ENCODE data around the gene MAGEA11. TPM values are rescaled to one million over a fixed set of nuclear protein-coding genes. Genes with fewer than 3 reads are reported as not detected.
"Not testable (repeated sequence)": the region's sequence is repeated elsewhere in the genome, so short reads cannot be mapped to it uniquely, and the experiment has no call there.

The MAGEA11 gene
- polyA plus RNA-seq, 2 donors: 0.04 to 0.18 TPM

- H3K27me3 ChIP-seq (ENCODE audit: control insufficient read depth in 1 of 2, insufficient read depth in 2 of 2, low read length in 2 of 2): no peaks in the 10 kb centered on the region
- H3K4me1 ChIP-seq (ENCODE audit: control insufficient read depth in 2 of 2, insufficient read depth in 2 of 2, low read length in 1 of 2): no peaks in the 10 kb centered on the region
- no peaks in the 10 kb centered on the region for H3K36me3 ChIP-seq (ENCODE audit: control insufficient read depth in 2 of 2, insufficient read depth in 2 of 2, low read length in 1 of 2)
- H3K27ac ChIP-seq (ENCODE audit: low read depth in 2 of 2, low read length in 1 of 2): no peak overlapping the region
- no peaks in the 10 kb centered on the region for H3K9me3 ChIP-seq (ENCODE audit: control insufficient read depth in 2 of 2, insufficient read depth in 1 of 2, low read depth in 1 of 2, low read length in 1 of 2)
- H3K4me3 ChIP-seq (ENCODE audit: low read depth in 1 of 2, low read length in 2 of 2): no peak overlapping the region
- 77 to 92% methylated on average over 1 of the region's 1 CpG for WGBS, 2 donors
These were observed 23.3 kb upstream of the MAGEA11 start for GRCh38 chrX:149688552-149688951.

DNA sequence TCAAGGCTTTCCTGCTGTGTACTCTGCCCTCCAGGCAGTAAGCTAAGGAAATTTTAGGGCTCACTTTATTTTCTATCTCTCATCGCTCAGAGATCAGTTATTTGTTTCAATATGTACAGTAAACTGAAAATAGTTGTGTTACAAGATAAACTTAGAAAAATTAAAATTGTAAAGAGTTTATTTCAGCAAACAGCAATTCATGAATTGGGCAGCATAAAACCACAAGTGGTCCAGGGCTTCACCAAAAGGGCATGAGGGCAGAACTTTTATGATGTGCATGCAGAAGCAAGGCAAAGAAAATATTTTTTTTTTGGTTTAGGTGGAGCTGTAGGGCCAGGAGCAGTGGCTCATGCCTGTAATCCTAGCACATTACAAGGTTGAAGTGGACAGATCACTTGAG lies 20.1 kb upstream of the MAGEA11 start:
- 76 to 95% methylated on average over 1 of the region's 1 CpG for WGBS, 2 donors
- H3K27me3 ChIP-seq (ENCODE audit: control insufficient read depth in 1 of 2, insufficient read depth in 2 of 2, low read length in 2 of 2): no peaks in the 10 kb centered on the region
- no peaks in the 10 kb centered on the region for H3K36me3 ChIP-seq (ENCODE audit: control insufficient read depth in 2 of 2, insufficient read depth in 2 of 2, low read length in 1 of 2)
- H3K4me1 ChIP-seq (ENCODE audit: control insufficient read depth in 2 of 2, insufficient read depth in 2 of 2, low read length in 1 of 2): no peaks in the 10 kb centered on the region
- no peaks in the 10 kb centered on the region for H3K9me3 ChIP-seq (ENCODE audit: control insufficient read depth in 2 of 2, insufficient read depth in 1 of 2, low read depth in 1 of 2, low read length in 1 of 2)
- H3K4me3 ChIP-seq (ENCODE audit: low read depth in 1 of 2, low read length in 2 of 2): no peak overlapping the region
- H3K27ac ChIP-seq (ENCODE audit: low read depth in 2 of 2, low read length in 1 of 2): no peak overlapping the region

DNA sequence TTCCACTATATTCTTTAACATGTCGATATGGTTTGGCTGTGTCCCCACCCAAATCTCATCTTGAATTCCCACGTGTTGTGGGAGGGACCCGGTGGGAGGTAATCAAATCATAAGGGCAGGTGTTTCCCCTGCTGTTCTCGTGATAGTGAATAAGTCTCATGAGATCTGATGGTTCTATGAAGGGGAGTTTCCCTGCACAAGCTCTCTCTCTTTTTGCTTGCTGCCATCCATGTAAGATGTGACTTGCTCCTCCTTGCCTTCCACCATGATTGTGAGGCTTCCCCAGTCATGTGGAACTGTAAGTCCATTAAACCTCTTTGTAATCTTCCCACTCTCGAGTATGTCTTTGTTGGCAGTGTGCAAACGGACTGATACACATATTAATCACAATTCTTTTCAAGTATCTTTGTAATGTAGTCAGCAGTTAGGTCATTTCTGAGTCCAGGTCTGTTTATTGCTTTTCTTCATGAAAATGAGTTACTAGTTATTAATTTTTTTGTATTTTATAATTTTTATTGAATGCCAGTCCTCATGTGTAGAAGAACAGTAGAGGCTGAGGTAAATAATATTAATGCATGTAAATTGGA lies 19.1 kb upstream of the MAGEA11 start:
- not testable (repeated sequence) for H3K9me3 ChIP-seq (ENCODE audit: control insufficient read depth in 2 of 2, insufficient read depth in 1 of 2, low read depth in 1 of 2, low read length in 1 of 2); H3K4me3 ChIP-seq (ENCODE audit: low read depth in 1 of 2, low read length in 2 of 2); H3K27me3 ChIP-seq (ENCODE audit: control insufficient read depth in 1 of 2, insufficient read depth in 2 of 2, low read length in 2 of 2); H3K27ac ChIP-seq (ENCODE audit: low read depth in 2 of 2, low read length in 1 of 2); H3K36me3 ChIP-seq (ENCODE audit: control insufficient read depth in 2 of 2, insufficient read depth in 2 of 2, low read length in 1 of 2); H3K4me1 ChIP-seq (ENCODE audit: control insufficient read depth in 2 of 2, insufficient read depth in 2 of 2, low read length in 1 of 2)
- WGBS, 2 donors: 62 to 80% methylated on average over 6 of the region's 6 CpGs

- Histone ChIP-seq H3K4me1 (ENCODE audit: control insufficient read depth in 2 of 2, insufficient read depth in 2 of 2, low read length in 1 of 2) (no peaks in the 10 kb centered on the region), H3K27me3 (ENCODE audit: control insufficient read depth in 1 of 2, insufficient read depth in 2 of 2, low read length in 2 of 2) (no peaks in the 10 kb centered on the region), H3K36me3 (ENCODE audit: control insufficient read depth in 2 of 2, insufficient read depth in 2 of 2, low read length in 1 of 2) (no peaks in the 10 kb centered on the region), H3K9me3 (ENCODE audit: control insufficient read depth in 2 of 2, insufficient read depth in 1 of 2, low read depth in 1 of 2, low read length in 1 of 2) (no peaks in the 10 kb centered on the region), H3K4me3 (ENCODE audit: low read depth in 1 of 2, low read length in 2 of 2) (no peak overlapping the region), H3K27ac (ENCODE audit: low read depth in 2 of 2, low read length in 1 of 2) (no peak overlapping the region)
- 63 to 71% methylated on average over 2 of the region's 2 CpGs for WGBS, 2 donors
These were observed 12.1 kb upstream of the MAGEA11 start for GRCh38 chrX:149699761-149700160.

DNA sequence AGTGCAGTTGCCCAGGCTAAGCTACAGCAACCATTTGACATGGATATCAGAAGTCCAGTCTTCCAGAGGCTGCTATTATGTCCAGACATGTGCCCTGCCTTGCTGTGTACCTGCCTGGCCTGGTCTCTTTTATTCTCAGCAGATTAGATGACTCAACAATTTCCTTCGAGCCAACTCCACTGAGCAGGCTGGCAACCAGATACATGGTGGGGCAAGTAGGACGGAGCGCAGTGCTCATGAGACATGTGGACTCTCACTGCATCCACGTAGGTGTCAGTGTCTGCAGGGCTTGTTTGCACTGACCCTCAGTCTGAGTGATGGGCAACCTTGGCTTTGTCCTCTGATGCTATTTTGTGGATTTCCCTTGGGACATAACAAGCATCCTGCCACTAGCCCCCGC lies 7.2 kb upstream of the MAGEA11 start:
- WGBS, 2 donors: 55 to 80% methylated on average over 5 of the region's 5 CpGs
- H3K4me1 ChIP-seq (ENCODE audit: control insufficient read depth in 2 of 2, insufficient read depth in 2 of 2, low read length in 1 of 2): no peaks in the 10 kb centered on the region
- no peaks in the 10 kb centered on the region for H3K27me3 ChIP-seq (ENCODE audit: control insufficient read depth in 1 of 2, insufficient read depth in 2 of 2, low read length in 2 of 2)
- no peak overlapping the region for H3K4me3 ChIP-seq (ENCODE audit: low read depth in 1 of 2, low read length in 2 of 2)
- H3K9me3 ChIP-seq (ENCODE audit: control insufficient read depth in 2 of 2, insufficient read depth in 1 of 2, low read depth in 1 of 2, low read length in 1 of 2): no peaks in the 10 kb centered on the region
- H3K36me3 ChIP-seq (ENCODE audit: control insufficient read depth in 2 of 2, insufficient read depth in 2 of 2, low read length in 1 of 2): no peaks in the 10 kb centered on the region
- no peak overlapping the region for H3K27ac ChIP-seq (ENCODE audit: low read depth in 2 of 2, low read length in 1 of 2)

DNA sequence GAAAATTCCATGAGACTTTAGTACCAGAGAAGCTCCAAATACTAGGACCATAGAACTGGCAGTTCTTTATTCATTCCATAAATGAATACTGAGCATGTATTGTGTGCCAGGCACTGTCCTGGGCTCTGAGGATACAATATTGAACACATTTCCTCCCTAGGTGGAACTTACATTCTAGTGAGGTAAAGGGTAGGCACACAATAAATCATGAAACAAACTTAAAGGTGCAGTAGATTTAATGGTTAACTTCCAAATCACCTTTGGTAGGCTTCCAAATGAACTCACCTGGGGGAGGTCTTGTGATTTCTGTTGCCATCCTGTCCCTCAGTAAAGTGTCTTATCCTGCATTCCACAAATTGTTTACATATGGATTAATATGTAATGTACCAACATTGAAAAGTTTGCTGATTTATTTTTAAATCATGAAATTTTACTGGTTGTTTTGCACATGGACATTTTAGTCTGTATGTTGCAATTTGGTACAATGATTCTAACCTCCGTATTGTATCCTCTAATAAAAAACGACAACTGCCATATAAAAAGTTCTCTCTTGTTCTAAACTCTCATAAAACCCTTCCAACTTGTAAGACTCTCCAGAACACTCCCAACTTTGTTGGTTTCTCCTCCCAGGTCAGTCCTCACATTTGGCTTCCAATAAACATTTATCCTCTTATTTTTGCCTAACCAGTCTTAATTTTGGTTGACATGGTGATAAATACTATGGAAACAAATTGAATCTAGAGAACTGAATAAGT lies 4.5 kb upstream of the MAGEA11 start:
- Histone ChIP-seq H3K9me3 (ENCODE audit: control insufficient read depth in 2 of 2, insufficient read depth in 1 of 2, low read depth in 1 of 2, low read length in 1 of 2) (peaks cover 0 to 5% of the 10 kb centered on the region in 2 donors), H3K4me3 (ENCODE audit: low read depth in 1 of 2, low read length in 2 of 2) (no peak overlapping the region), H3K27ac (ENCODE audit: low read depth in 2 of 2, low read length in 1 of 2) (no peak overlapping the region), H3K4me1 (ENCODE audit: control insufficient read depth in 2 of 2, insufficient read depth in 2 of 2, low read length in 1 of 2) (no peaks in the 10 kb centered on the region), H3K27me3 (ENCODE audit: control insufficient read depth in 1 of 2, insufficient read depth in 2 of 2, low read length in 2 of 2) (no peaks in the 10 kb centered on the region), H3K36me3 (ENCODE audit: control insufficient read depth in 2 of 2, insufficient read depth in 2 of 2, low read length in 1 of 2) (no peaks in the 10 kb centered on the region)
- WGBS, 2 donors: 46 to 53% methylated on average over 2 of the region's 2 CpGs

DNA sequence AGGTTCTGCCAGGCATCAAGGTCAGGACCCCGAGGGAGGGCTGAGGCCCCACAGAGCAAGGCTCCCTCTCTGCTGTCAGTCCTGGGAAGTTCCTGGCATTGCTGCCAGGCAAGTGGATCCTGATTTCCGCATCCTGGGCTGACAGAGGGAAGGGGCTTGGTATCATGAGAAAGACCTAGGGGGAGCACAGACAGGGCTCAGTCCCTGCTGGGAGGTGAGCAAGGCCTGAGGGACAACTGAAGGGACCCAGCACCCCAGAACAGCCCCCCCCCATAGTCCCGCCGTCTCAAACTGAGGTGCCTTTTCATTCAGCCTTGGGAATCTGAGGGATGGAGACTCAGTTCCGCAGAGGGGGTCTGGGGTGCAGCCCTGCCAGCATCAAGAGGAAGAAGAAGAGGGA lies 971 bp downstream of the MAGEA11 start:
- Histone ChIP-seq H3K4me1 (ENCODE audit: control insufficient read depth in 2 of 2, insufficient read depth in 2 of 2, low read length in 1 of 2) (no peaks in the 10 kb centered on the region), H3K27ac (ENCODE audit: low read depth in 2 of 2, low read length in 1 of 2) (no peak overlapping the region), H3K36me3 (ENCODE audit: control insufficient read depth in 2 of 2, insufficient read depth in 2 of 2, low read length in 1 of 2) (no peaks in the 10 kb centered on the region), H3K4me3 (ENCODE audit: low read depth in 1 of 2, low read length in 2 of 2) (no peak overlapping the region), H3K9me3 (ENCODE audit: control insufficient read depth in 2 of 2, insufficient read depth in 1 of 2, low read depth in 1 of 2, low read length in 1 of 2) (peaks cover 0 to 5% of the 10 kb centered on the region in 2 donors), H3K27me3 (ENCODE audit: control insufficient read depth in 1 of 2, insufficient read depth in 2 of 2, low read length in 2 of 2) (no peaks in the 10 kb centered on the region)
- whole genome bisulfite sequencing, 2 donors: 91 to 94% methylated on average over 5 of the region's 5 CpGs

DNA sequence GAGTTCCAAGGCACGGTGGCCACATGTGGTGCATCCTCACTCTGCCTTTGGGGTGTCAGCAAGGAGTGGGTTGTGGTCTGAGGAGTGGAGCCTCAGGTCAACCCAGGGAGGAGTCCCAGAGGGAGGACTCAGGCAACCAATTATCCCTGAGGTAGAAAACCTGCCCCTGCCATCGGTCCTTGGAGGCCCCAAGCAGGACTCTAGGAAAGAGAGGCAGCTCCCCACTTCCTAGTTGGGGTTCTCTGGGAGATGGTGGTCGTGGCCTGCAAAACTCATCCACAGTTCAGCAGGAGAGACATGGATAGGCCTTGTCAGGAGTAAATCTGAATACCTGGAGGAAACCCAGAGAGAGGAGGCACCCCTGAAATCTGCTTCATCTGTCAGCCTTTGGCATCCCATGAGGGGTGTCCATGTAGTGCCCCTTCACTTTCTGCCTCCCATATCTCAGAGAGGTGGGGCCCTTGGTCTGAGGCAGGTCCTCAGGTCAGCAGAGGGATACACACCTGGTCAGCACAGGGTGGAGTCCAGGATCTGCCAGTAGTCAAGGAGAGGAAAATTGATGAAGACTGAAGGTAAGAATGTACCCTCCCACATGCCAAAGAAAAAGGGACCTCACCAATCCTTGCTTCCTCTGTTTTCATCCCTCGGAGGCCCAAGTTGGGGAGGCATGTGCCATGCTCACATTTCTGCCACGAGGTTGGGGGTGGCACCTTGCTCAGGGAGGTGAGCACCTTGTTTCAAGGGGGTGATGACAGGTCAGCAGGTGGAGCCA lies 1.6 kb downstream of the MAGEA11 start:
- H3K4me3 ChIP-seq (ENCODE audit: low read depth in 1 of 2, low read length in 2 of 2): no peak overlapping the region
- no peaks in the 10 kb centered on the region for H3K4me1 ChIP-seq (ENCODE audit: control insufficient read depth in 2 of 2, insufficient read depth in 2 of 2, low read length in 1 of 2)
- H3K9me3 ChIP-seq (ENCODE audit: control insufficient read depth in 2 of 2, insufficient read depth in 1 of 2, low read depth in 1 of 2, low read length in 1 of 2): peaks cover 0 to 5% of the 10 kb centered on the region in 2 donors
- H3K27me3 ChIP-seq (ENCODE audit: control insufficient read depth in 1 of 2, insufficient read depth in 2 of 2, low read length in 2 of 2): no peaks in the 10 kb centered on the region
- no peaks in the 10 kb centered on the region for H3K36me3 ChIP-seq (ENCODE audit: control insufficient read depth in 2 of 2, insufficient read depth in 2 of 2, low read length in 1 of 2)
- H3K27ac ChIP-seq (ENCODE audit: low read depth in 2 of 2, low read length in 1 of 2): no peak overlapping the region
- WGBS, 2 donors: 68 to 82% methylated on average over 5 of the region's 5 CpGs

DNA sequence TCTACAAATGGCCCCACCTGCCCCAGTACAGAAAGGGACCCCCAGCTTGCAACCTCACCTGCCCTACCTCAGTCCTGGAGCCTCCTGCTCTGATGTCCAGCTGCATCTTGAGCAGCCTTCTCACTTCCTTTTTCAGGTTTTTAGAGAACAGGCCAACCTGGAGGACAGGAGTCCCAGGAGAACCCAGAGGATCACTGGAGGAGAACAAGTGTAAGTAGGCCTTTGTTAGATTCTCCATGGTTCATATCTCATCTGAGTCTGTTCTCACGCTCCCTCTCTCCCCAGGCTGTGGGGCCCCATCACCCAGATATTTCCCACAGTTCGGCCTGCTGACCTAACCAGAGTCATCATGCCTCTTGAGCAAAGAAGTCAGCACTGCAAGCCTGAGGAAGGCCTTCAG lies 3.6 kb downstream of the MAGEA11 start:
- WGBS, 2 donors: 80 to 91% methylated on average over 2 of the region's 2 CpGs
- H3K9me3 ChIP-seq (ENCODE audit: control insufficient read depth in 2 of 2, insufficient read depth in 1 of 2, low read depth in 1 of 2, low read length in 1 of 2): peaks cover 0 to 5% of the 10 kb centered on the region in 2 donors
- H3K27me3 ChIP-seq (ENCODE audit: control insufficient read depth in 1 of 2, insufficient read depth in 2 of 2, low read length in 2 of 2): no peaks in the 10 kb centered on the region
- H3K4me3 ChIP-seq (ENCODE audit: low read depth in 1 of 2, low read length in 2 of 2): no peak overlapping the region
- no peaks in the 10 kb centered on the region for H3K4me1 ChIP-seq (ENCODE audit: control insufficient read depth in 2 of 2, insufficient read depth in 2 of 2, low read length in 1 of 2)
- no peaks in the 10 kb centered on the region for H3K36me3 ChIP-seq (ENCODE audit: control insufficient read depth in 2 of 2, insufficient read depth in 2 of 2, low read length in 1 of 2)
- no peak overlapping the region for H3K27ac ChIP-seq (ENCODE audit: low read depth in 2 of 2, low read length in 1 of 2)
